GM19099 (cell line): ENCODE results near the gene HDGFL2.

Experiments used
- POLR2A ChIP-seq: IDR thresholded peaks from 3 replicates; pipeline ENCODE4 v1.6.1; 2011; ENCODE audit warnings: low read depth; ENCODE audit not compliant: insufficient read length; ENCODE audit errors: extremely low read depth

Gene HDGFL2

DNA sequence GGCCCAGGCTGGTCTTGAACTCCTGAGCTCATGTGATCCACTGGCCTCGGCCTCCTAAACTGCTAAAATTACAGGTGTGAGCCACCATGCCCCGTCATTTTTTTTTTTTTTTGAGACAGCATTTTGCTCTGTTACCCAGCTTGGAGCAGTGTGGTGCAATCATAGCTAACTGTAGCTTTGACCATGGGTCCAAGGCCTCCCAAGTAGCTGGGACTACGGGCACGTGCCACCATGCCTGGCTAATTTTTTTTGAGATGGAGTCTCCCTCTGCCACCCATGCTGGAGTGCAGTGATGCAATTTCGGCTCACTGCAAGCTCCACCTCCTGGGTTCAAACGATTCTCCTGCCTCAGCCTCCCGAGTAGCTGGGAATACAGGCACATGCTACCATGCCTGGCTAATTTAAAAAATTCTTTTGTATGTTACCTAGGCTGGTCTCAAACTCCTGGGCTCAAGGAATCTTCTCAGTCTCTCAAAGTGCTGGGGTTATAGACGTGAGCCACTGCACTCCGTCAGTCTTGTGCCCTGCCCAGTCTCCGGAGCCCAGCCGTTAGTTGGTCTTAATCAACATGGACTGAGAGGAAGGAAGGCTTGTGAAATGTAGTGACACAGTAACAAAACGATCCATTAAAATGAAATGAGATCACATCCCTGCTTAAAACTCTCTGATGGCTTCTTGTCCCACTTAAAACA is 69.2 kb downstream of the HDGFL2 start:
- no peak for TF ChIP-seq POLR2A

DNA sequence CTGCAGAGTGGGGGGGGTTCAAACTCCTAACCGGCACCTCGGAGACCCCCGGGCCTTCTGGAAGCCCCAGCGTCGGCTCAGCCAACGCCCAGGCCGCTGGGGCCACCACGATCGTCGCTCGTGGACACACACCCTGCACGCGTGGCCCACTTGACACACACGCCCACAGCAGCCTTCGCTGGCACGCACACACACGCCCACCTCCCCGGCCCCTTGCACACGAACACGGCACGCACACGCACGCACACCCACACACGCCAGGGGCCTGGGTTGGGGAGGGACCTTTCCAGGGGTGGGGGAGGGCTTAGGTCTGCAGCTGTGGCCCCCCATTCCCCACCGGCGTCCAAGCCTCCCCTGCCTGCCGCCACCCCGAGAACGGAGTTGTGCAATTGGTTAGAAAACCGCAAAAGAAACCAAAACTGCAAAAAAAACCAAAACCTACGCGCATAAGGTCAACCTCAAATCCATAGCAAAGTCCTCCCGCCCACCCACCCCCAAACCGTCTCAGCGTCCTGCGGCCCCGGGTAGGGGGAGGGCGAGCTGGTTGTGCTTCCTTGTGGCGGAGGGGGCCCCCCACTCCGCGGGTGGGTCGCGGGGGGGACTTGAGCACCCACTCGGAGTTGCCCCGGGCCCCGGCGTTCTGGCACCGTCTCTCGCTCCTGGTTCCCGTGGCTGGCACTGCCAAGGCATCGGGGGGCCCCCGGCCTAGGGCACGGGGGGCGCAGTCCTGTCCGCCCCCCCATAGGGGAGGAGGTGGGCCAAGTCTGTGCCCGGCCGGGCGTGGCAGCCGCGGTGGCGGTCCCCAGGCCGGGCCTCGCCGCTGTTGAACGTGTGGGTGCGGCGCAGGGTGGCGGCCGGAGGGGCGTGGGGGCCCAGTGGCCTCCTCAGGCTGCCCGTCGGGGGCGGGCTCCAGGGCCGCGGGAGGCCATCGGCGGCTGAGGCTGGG is 71.1 kb downstream of the HDGFL2 start:
- TF ChIP-seq POLR2A, result no peak

DNA sequence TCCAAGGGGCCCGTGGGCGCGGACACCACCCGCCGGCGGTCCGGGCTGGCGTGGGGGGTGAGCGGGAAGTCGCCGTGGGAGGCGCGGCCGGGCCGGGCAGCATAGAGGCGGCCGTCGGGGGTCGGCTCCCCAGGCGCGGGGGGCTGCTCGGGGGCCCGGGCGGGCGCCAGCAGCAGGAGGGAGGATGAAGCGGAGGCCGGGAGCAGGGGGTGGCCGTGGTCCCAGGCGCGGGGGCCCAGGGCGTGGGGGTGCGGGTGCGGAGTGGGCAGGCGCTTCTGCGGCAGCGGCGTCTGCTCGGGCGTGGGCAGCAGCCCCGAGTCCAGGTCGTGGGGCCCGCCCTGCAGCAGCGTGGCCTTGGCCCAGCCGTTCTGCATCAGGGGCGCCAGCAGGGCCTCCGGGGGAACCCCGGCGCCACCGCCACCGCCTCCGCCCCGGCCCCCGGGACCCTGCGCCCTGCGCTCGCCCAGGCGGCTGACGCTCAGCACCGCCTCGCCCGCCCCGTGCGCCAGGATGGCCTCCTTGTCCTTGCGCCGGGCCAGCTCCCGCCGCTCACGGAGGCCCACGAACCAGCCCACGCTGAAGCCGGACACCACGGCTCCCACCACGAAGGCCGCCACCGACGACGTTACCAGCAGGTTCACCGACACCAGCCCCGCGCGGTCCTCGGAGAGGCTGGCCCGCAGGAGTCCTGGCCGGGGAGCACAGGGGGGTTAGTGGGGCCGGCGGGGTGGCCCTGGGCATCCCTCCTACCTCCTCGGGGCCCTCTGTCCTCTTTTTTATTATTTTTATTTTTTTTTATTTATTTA is 71.9 kb downstream of the HDGFL2 start:
- no peak for TF ChIP-seq POLR2A

DNA sequence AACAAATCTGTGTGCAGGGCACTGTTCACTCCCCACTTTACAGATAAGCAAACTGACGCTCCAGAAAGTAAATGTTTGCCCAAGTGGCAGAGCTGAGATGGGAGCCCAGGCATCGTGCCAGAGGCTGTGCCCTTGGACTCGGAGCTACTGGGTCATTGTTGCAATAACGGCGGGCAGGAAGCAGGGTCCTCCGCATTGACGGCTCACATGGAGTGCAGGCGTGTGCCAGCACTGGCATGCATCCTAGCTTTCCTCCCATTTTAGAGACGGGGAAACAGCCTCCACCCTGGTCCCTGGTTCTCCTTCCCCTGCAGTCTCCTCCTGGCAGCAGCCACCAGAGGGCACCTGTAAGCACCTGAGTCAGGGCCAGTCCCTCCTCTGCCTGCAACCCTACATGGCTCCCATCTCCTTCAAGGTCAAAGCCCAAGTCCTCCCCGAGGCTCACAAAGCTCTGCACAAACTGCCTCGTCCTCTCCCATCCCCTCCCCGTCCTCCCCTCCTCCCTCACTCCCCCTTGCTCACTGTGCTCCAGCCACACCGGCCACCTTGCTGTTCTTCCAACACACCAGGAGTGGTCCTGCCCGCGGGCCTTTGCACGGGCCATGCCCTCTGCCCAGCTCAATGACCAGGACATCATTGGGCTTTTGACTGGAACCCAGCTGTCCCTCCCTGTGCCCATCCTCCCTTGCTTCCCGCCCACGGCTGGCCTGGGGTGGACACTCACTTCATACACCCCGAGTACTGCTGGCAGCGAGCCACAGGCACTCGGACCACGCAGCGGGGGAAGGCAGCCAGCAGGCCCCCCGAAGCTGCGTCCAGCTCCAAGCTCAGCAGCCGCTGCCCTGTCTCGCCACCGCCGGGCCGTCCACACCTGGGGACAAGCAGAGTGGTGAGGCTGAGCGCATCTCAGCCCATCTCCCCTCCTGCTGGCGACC is 75.5 kb downstream of the HDGFL2 start:
- TF ChIP-seq POLR2A, result no peak

DNA sequence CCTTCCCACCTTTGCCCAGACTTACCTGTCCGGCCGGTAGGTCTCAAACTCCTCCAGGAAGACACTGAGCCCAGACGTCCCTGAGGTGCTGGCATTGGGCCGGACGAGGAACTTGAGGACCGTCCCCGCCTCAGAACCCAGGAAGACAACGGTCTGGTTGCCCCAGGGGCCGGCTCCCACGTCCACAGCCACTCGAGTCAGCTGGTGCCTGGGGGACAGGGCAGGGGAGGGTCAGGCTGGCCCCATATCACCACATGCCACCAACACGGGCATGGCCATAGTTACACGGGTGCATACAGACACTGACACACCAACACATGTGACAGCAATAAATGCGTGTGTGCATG is 76.1 kb downstream of the HDGFL2 start:
- no peak for TF ChIP-seq POLR2A

DNA sequence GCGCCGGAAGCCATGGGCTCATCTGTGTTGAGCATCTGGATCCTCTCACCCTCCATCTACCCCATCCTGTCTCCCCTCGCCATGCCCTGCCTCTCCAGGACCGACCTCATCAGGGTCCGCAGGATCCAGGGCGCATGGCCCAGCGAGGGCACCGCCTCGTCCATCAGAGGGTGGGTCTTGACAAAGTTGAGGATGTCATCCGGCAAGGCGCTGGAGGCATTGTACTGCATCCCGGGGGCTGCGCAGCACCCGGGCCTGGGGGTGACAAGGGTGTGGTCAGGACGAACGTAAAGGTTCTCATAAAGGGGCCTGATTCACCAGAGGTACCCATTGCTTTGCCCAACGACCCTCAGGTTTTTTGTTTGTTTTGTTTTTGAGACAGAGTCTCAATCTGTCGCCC is 77.9 kb downstream of the HDGFL2 start:
- TF ChIP-seq POLR2A, result no peak

DNA sequence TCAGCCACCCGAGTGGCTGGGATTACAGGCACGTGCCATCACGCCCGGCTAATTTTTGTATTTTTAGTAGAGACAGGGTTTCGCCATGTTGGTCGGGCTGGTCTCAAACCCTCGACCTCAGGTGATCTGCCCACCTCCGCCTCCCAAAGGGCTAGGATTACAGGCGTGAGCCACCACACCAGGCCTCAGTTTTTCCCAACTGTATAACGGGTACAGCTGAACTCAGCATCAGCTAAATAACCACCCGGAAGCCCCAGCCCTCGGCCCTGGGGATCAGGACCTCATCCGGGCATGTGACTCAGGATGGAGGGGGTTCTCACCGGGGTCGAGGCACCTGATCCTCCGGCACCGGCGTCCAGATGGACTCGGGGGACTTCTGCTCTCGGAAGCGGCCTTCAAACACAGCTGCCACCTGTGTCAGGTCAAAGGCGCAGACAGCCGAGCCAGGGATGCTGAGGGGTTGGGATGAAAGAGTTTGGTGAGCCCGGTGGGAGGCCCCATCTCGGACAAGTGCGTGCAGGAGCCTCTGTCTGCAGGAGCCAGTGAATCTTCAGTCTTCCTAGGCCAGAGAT is 78.5 kb downstream of the HDGFL2 start:
- no peak for TF ChIP-seq POLR2A
